ENCODE measurements around the gene ZFHX3. TPM values are rescaled to one million over a fixed set of nuclear protein-coding genes. Genes with fewer than 3 reads are reported as not detected.

The ZFHX3 gene
- total and polyA plus RNA-seq, 10 of the 15 experiments (the other 5 are each of a cell fraction or from before 2014, with no cell fraction given), result 0.68 to 8.6 (median 2.0) TPM

DNA sequence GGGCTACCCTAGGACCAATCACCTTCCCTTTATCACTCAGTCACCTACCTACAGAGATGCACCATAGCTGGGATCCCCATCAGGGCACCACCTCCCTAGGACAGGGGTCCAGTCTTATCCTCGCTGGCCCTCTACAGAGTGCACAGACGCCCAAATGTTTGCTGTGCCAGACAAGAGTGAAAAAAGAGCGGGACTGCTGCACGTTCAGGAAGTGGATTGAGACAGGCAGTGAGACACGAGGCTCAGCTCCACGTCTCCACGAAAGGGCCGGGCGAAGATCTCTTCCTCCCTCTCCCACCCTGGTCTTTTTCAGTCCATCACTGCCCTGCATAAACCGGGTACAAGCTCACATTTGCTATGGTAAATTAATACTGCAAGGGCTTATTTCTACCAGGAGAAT lies 95.5 kb downstream of the ZFHX3 start:
- H3K9me3 ChIP-seq (replicated peaks; ENCODE audit: control insufficient read depth, insufficient read depth, low read length), result no peaks in the 10 kb centered on the region
- H3K27ac ChIP-seq (ENCODE audit: control insufficient read depth, insufficient read depth), result no peak overlapping the region
- no peak overlapping the region for H3K9ac ChIP-seq (ENCODE audit: control insufficient read depth, insufficient read depth, low read length)
- no peaks in the 10 kb centered on the region for H3K27me3 ChIP-seq (replicated peaks in 1 of 2; ENCODE audit: control insufficient read depth in 2 of 2, insufficient read depth in 2 of 2, low read length in 1 of 2)
- ChIA-PET RAD21 (ENCODE audit: unreplicated experiment) (no interaction called here), POLR2A (no interaction called here), CTCF (no interaction called here), SMC1A (ENCODE audit: uncharacterized antibody, unreplicated experiment) (no interaction called here)
- WGBS (ENCODE audit: insufficient coverage, insufficient replicate concordance, low lambda C conversion rate, missing lambda C conversion rate), result 84% methylated on average over 10 of the region's 10 CpGs
- no peak overlapping the region for H3K4me2 ChIP-seq (ENCODE audit: control insufficient read depth, insufficient read depth)
- no peak overlapping the region for H2AFZ ChIP-seq (ENCODE audit: control insufficient read depth, low read depth, low read length)
- BruUV-seq (replicated peaks), result no TSS peak
- TF ChIP-seq, protein P1, sequence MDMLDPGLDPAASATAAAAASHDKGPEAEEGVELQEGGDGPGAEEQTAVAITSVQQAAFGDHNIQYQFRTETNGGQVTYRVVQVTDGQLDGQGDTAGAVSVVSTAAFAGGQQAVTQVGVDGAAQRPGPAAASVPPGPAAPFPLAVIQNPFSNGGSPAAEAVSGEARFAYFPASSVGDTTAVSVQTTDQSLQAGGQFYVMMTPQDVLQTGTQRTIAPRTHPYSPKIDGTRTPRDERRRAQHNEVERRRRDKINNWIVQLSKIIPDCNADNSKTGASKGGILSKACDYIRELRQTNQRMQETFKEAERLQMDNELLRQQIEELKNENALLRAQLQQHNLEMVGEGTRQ (IDR thresholded peaks at IDR 0.05; ENCODE audit: borderline replicate concordance, low read depth, low read length), result no peak
- no peak for TF ChIP-seq SUZ12 (IDR thresholded peaks at IDR 0.05; ENCODE audit: unreplicated experiment)
- TF ChIP-seq ATF7 (IDR thresholded peaks at IDR 0.05; ENCODE audit: low read depth), result no peak
- no peak for TF ChIP-seq PRDM15 (CRISPR knock-in tag; IDR thresholded peaks at IDR 0.05)
- no peak for TF ChIP-seq TCF12 (IDR thresholded peaks at IDR 0.05; ENCODE audit: low read depth, low read length)
- TF ChIP-seq SUPT20H (IDR thresholded peaks at IDR 0.05; ENCODE audit: borderline replicate concordance, control insufficient read depth, low read depth, low read length), result no peak
- TF ChIP-seq, protein P2, sequence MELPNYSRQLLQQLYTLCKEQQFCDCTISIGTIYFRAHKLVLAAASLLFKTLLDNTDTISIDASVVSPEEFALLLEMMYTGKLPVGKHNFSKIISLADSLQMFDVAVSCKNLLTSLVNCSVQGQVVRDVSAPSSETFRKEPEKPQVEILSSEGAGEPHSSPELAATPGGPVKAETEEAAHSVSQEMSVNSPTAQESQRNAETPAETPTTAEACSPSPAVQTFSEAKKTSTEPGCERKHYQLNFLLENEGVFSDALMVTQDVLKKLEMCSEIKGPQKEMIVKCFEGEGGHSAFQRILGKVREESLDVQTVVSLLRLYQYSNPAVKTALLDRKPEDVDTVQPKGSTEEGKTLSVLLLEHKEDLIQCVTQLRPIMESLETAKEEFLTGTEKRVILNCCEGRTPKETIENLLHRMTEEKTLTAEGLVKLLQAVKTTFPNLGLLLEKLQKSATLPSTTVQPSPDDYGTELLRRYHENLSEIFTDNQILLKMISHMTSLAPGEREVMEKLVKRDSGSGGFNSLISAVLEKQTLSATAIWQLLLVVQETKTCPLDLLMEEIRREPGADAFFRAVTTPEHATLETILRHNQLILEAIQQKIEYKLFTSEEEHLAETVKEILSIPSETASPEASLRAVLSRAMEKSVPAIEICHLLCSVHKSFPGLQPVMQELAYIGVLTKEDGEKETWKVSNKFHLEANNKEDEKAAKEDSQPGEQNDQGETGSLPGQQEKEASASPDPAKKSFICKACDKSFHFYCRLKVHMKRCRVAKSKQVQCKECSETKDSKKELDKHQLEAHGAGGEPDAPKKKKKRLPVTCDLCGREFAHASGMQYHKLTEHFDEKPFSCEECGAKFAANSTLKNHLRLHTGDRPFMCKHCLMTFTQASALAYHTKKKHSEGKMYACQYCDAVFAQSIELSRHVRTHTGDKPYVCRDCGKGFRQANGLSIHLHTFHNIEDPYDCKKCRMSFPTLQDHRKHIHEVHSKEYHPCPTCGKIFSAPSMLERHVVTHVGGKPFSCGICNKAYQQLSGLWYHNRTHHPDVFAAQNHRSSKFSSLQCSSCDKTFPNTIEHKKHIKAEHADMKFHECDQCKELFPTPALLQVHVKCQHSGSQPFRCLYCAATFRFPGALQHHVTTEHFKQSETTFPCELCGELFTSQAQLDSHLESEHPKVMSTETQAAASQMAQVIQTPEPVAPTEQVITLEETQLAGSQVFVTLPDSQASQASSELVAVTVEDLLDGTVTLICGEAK (IDR thresholded peaks at IDR 0.05; ENCODE audit: borderline replicate concordance), result no peak
- no peak for TF ChIP-seq MXI1 (IDR thresholded peaks at IDR 0.05; ENCODE audit: low read depth, low read length)
- intact Hi-C loops (cut with micrococcal nuclease; ENCODE audit: unreplicated experiment), result no loop called here
- H3K4me1 ChIP-seq (ENCODE audit: control insufficient read depth, insufficient read depth, low read length), result peaks cover 8% of the 10 kb centered on the region
- H4K20me1 ChIP-seq (ENCODE audit: control insufficient read depth, insufficient read depth), result no peaks in the 10 kb centered on the region
- ATAC-seq (no peak), DNase-seq (ENCODE audit: low read depth, low spot score) (no peak), FAIRE-seq (no peak)
- no peak overlapping the region for H3K4me3 ChIP-seq
- no peaks in the 10 kb centered on the region for H3K79me2 ChIP-seq (ENCODE audit: control insufficient read depth, insufficient read depth, low read length)
- in situ Hi-C loops (cut with MboI), result no loop called here
- H3K36me3 ChIP-seq (ENCODE audit: control insufficient read depth in 2 of 2, insufficient read depth in 2 of 2, low read length in 1 of 2), result peaks cover 1 to 2% of the 10 kb centered on the region in 2 experiments; a peak in 3 of 4 replicates
